GM19467 (cell line): ENCODE measurements around the gene LIMS2.

Experiments
- ATAC-seq: cut with Tn5 transposase; IDR thresholded peaks from one replicate; pipeline ENCODE4 v1.9.1; 2021; ENCODE audit warnings: mild to moderate bottlenecking, moderate library complexity; ENCODE audit not compliant: unreplicated experiment

Gene LIMS2

DNA sequence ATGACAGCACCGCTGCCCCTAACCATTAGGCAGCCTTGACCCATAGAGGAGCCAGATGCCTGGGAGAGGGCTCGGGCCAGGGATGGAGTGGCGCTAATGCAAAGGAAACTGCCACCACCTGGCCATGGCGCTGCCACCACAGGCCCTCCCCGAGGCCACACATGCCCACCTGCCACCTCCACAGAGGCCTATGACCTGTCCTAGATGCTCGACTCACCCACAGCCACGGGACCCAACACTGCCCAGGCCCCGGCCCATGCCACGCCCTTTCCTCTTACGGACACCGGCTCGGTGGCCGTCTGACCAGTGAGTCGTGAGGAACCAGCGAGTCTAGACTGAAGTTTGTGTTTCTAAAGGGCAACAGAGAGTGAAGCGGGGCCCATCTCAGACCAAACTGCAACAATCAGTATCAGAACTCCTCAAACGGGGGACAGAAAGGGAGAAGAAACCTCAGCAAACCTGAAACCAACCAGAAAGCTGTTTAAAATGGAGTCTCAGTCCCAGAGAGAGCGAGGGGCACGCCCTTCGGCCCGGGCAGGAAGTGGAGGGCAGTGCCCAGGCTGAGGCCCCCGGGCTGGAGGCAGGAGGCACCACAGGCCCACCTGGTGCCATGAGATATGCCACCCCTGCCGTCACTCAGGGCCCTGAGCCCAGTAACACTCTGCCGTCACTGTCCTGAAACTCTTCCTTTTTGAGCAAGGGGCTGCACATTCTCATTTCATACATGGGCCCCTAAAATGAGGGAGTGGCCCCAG lies 28.7 kb downstream of the LIMS2 start:
- no peak for ATAC-seq

DNA sequence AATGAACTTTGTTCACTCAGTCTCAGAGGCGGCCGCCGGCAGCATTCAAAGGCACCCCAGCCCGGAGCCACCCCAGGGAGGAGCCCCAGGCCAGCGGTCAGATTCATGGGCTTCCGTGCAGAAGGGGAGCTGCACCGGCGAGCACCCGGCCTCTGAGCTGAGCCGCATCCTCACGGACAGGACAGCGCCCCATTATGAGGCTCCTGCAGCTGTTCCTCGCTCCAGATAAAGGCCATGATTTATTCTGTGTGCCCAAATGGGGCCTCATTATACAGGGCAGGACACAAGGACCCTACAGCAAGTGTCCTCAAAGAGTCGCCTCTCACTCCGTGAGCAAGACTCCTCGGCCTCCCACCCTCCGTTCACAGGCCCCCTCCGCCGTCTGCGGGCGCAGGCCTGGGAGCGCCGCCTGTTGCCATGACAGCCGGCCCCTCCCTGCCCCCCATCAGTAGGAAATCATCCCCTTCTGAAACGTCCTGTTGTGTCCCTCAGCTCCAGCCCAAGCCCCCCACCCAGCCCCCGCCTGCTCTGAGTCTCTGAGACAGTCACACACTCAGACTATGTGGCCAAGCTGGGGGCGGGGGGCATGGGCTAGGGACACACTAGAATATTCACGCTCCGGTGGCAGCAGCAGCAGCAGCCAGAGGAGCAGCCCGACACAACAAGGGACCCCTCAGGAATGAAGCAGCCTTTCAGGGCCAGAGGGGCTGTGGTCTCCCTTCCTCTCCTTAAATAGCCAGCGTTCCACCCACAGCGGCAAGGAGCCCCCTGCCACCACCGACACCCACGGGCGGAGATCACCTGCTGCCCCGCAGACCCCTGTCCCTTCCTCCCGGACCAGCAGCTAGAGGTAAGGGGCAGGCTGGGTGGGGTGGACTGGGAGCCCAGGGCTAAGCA lies 29.7 kb downstream of the LIMS2 start, which contains the start of gene GPR17:
TSS of gene GPR17 (plus strand) at position 759 of the 897 bp plus-strand sequence. CDS start 4,583 bp downstream, outside the sequence.
- no peak for ATAC-seq

DNA sequence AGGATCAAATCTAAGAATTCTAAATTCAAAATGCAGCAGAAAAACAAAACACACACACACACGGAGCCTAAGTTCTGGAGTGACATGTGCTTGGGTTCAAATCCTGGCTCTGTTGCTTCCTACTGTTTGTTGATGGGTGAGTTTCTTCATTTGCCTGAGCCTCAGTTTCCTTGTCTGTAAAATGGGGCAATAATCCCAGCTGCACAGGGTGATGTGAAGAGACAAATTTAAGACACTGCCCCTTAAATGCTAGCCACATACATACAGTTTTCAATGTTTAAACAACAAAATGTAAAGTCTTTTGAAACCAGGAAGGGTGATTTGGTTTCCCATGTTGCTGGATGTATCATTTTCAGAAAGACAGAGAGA lies 30.3 kb downstream of the LIMS2 start:
- ATAC-seq, result no peak

DNA sequence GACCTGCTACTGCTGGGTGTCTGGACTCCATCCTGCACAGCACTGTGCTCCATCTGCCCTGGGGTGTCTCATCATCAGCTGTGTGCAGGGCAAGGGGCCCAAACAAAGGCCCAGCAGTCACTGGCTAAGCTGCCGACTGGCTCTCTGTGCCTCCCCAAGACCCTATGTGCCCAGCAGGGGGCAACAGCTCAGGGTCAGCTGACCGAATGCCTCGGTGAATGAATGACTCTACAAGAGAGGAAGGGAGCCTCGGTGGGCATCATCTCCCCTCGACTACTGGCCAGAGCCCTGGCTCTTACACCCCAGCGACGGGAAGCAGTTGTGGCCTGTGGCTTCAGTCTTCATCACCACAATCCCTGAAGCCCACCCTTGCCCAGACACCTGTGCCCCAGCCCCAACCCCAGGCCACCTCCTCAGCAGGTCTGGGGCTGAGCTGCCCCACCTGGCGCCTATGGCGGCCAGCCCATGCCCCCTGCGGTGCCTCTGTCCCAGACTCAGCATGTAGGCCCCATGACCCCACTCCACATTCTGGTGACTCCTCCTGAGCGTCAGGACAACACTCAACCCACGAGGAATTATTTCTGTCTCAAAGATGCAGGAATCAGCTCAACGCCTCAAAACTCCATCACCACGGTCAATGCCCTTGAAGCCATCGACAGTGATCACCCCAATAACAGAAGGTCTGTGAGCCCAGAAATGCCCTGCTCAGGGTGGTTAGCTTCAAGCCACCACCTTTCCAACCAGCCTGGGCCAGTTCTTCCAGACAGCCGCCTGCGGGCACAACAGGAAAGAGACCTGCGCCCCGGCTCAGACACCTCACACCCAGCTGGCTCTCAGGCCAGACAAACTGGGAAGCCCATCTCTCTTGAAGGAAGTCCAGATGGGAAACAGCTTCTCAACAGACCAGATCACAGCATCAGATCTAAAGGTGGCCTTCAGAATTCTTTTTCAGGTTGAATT lies 31.0 kb downstream of the LIMS2 start:
- no peak for ATAC-seq

DNA sequence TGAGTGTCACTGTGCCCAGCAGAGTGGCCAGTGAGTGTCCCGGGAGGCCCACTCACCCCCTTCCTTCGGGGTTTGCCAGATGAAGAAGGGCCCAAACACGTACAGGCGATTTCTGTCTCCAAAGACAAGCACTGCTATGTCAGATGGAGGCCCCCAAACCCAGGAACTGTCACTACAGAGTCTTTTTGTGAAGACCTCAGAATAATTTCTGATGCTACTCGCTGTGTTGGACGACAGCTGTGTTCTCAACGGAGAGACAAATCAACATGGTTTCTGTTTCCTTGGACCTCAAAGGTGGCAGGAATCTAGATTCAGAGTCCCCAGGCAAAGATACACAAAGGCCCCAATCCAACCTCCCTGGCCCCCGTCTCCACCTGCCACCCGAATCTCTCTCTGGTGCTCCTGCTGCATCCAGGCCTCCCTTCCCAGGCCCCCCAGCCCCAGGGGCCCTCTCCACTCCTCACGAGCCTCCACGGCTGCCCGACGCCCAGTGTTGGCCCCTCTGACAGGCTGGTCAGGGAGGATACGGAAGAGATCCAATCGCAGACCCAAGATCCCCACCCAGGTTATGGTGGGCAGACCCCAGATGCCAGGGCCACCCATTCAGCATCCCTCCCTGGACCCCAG lies 31.8 kb downstream of the LIMS2 start:
- no peak for ATAC-seq

DNA sequence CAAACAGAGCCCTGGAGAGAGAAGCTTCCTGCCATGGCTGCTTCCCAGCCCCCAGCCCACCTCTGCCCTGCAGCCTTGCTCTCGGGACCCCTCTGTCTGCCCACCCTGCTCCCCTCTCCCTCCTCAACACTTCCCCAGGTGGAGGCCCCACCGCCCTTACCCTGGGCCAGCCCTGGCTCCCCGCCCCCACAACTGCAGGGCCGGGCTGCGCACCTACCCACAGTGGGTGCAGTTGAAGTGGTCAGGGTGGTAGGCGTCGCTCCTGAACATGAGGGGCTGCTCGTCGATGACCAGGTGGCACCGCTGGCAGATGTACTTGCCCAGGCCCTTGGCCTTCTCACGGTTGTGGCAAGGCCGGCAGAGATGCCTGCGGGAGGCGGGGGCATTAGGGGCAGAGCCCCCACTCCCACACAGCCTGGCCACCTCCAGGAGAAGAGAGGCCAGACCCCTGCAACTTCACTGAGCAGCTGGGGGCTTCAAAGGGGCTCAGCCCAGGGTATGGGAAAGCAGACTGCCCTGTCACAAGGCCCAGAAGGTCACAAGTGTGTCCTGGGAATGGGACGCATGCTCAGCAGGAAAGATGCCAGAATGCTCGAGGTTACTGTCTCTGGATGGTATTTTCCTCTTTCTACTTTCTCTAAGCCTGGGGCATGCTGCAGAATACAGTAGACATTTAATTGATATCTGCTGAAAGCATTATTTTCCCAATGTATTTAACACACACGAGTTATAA lies 32.5 kb downstream of the LIMS2 start:
- ATAC-seq, result no peak

DNA sequence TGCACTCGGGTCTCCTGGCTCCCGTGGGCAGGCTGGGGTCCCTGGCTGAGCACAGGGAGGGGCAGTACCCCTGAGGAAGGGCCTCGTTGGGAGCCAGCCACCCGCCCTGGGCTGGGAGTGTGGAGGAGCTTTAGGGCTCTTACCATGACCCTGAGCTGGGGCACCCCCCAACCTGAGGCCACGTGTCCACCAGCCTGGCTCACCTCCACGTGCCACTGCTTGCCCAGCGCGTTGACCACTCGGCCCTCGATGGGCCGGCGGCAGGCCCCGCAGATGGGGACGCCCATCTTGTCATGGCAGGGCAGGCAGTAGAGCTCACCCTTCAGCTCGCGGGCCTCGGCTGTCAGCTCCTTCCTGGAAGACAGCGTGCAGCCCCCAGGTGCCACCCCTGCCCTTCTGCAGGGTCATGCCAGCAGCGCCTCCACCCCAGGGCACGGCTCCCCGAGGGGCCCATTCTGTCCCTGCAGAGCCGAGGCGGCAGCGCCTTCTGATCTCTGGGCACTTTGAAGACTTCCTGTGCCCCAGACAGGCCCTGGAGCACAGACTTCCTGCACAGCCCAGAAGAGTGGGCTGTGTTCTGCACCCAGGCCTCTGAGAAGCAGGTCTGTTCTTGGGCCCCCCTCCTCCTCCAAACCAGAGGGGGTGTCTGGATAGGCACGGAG lies 33.4 kb downstream of the LIMS2 start:
- no peak for ATAC-seq

DNA sequence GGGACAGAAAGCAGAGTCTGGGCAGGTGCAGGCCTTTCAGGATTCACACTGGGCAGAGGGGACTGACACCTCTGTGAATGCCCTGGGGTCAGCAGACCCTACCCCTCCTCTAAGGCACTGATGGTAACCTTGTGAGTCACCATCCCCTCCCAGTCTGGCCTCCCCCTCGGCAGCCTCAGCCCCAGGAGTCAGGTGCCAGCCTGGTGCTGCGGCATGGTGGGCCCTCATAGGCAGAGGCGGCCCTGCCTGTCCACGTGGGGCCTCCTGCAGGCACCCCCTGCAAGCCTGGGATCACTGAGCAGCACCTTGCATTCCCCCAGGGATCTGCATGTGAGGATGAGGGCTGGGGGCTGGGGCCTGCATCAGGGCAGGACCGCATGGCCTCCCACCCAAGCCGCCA lies 34.2 kb downstream of the LIMS2 start:
- ATAC-seq, result no peak

DNA sequence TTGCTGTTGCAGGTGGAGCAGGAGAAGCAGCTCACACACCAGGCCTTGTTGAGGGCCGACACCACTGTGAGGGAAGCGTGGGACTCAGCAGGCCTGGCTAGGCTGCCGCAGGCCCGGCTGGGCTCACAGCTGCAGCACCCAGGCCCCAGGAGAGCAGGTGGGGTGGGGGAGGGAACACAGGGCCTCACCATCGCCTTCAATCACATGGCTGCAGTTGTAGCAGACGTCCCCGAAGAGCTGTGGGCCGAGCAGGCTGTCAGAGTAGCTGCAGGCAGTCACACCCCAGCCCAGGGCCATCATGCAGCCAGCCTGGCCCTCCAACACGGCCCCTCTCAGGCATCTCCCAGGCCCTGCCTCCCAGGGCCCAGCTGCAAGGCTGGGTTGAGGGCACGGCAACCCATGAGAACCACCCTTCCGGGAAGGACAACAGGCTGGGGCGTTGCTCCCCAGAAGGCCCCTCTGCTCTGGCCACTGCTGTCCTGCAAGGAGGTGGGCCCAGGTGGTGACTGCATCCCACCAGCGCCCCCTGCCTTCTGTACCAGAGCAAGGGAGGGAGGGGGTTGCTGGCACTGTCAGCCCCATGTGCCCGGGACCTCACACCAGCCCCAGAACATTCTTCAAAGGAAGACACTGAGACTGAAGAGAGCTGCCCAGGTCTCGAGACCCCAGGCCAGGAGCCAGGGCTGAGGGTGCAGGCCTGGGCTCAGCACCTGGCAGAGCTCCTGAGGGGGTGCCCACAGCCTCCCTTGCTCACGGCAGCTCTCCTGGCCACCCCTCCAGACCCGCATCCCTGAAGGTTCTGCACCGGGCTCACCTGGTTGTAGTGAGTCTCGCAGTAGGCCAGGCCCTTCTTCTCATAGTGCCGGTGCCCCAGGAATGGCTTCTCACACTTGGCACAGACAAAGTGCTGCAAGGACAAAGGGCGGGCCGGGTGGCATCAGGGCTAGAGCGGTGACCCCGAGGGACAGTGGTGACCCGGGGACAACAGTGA lies 35.0 kb downstream of the LIMS2 start:
- ATAC-seq, result peak; percentile 55

DNA sequence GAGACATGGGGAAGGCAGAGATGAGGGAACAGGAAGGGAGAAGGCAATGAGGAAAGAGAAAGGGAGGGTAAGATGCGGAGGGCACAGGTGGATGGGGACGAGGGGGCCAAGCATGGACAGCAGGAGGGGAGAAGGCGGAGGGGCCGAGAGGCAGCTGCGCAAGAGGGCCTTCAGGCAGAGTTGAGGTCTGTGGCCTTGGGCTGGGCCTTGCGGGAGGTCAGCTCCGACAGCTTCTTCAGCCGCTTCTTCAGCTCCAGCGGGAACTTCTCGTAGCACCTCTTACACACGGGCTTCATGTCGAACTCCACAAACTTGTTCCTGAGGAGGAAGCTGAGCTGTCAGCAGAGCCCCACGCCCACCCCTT lies 36.2 kb downstream of the LIMS2 start:
- no peak for ATAC-seq

DNA sequence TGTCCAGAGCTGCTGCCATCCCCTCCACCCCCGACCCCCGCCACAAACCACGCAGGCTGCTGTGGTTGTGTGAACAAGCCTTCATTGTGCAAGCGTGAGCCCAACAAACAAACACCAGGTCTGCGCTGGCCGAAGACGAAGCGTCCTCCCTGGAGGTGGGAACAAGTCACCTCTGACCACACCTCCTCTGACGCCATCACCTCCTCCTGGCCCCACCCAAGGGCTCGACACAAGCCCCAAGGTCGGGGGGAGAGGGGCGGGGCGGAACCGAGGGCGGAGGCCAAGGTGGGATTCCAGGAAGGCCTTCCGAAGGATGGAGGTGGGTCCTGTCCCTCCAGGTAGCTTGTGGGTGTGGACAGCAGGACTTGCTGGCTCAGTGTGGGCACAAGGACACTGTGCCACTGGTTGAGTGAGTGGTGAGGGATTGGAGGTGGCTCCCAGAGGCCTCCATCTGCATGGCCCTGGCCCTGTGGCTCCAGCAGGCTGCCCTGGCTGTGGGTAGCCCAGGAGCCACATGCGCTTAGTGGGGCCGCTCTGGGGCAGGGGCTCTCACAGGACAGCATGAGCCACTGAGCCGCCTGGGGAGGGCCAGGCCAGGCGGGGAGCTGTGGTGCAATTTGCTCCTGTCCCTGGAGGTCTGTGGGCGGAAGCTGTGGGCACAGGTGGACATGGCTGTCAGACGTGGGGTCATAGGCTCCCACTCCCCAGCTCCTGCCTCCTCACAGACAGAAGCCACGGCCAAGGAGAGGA lies 36.8 kb downstream of the LIMS2 start:
- ATAC-seq, result no peak

DNA sequence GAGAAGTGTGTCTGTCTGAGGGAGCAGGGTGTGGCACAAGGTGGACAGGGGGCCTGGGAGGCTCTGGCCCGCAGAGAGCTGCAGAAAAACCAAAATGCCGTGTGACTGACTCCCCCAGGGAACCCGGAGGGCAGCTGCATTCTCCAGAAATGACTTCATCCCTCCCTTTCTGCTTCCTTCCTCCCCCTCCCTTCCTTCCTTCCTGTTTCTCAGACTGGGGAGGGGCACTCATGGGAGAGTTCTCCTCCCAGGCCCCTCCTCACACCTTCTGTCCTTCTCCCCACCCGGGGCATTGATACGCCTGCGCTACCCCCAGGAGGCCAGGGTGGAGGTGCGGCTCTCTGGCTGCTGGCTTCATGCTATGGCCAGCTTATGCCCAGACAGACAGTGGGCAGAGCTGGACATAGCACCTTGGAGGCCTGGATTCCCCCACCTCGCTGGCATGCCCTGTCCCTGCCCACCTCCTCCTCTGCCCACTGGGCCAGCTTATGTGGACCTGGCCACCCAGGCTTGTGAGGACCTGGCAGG lies 37.5 kb downstream of the LIMS2 start:
- ATAC-seq, result no peak

DNA sequence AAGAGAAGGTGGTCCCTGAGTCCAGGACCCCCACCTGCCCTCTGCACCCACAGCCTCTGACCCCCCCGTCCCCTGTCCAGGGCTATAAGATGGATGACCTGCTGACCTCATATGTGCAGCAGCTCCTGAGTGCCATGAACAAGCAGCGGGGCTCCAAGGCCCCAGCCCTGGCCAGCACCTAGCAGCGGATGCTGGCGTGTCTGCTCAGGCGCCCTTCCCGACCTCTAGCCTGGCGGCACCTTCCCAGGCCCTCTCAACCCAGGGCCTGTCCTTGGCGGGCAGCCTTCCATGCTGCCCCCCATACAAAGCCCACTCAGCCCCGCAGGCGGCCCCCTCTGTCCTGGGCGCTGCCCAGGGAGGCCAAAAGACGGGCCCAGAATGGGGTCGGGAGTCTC lies 38.1 kb downstream of the LIMS2 start:
- ATAC-seq, result no peak

DNA sequence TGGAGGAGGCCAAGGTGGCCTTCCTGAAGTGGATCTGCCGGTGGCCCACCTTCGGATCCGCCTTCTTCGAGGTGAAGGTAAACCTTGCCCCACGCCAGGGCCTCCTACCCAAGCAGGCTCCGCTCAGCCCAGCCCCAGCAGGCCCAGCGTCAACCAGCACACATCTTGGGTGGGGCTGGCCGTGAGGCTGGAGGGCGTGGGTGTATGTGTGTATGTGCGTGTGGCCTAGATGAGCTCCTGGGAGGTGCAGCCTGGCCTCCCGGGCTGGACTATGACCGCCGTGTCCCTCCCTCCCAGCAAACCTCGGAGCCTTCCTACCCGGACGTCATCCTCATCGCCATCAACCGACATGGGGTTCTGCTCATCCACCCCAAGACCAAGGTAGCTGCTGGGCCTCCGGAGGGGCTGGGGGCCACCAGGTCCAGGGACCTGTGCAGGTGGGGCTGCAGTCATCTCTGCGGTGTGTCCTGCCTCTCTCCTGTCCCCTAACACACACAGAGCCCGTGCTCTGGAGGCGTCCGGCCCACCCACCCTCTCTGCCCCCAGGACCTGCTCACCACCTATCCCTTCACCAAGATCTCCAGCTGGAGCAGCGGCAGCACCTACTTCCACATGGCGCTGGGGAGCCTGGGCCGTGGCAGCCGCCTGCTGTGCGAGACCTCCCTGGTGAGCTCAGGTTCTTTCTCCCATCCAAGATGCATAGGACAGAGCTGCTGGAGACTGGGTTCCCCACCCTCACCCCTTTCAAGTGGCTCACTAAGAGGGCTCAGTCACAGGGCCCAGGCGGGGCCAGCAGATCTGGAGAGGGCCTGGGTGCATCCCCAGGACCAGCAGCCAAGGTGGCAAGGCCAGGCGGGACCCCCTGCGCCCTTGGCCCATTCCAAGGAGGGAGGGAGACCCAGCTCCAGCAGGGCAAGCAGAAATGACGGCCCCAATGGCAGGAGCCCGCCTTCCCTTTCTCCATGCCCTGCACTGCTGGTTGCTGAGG lies 38.8 kb downstream of the LIMS2 start:
- no peak for ATAC-seq

DNA sequence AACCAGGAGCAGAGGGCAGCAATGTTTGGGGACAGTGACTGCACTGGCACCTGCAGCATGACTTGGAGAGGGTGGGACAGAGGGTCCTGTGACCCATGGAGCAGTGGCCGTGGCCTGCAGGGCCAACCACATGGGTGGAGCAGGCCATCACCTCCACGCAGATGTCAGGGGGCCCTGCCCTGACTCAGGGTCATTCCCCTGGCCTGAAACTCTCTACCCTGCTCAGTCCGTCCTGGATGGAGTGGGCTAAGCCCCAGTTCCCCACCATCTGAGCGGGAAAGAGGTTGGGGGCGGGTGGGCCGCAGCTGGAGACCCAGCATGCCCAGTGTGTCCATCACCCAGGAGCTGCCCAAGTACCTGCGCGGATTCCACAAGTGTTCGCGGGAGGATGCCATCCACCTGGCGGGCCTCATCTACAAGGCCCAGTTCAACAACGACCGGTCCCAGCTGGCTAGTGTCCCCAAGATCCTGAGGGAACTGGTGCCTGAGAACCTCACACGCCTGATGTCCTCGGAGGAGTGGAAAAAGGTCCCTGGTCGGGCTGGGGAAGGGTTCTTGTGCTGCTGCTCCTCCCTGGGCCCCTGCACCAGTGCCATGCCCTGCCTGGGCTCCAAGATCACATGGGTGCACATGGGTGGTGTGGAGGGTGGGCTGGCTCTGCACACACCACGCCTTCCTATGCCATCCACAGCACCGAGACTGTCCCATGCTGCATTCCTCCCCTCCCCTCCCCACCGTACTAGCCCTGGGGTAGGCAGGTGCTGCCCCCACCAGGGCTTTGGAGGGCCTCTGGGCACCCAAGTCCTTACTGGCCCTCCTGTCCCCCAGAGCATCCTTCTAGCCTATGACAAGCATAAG lies 39.7 kb downstream of the LIMS2 start:
- no peak for ATAC-seq
